CD4-positive, alpha-beta T cell treated with Interleukin-4 for 1 hour (primary cell): Measurements from ENCODE around the gene FCN2.

Experiments used
- DNase-seq, 2 donors: peaks; one replicate each; pipeline ENCODE4 v3.0.0-alpha.2; 2020 to 2022

FCN2 gene

DNA sequence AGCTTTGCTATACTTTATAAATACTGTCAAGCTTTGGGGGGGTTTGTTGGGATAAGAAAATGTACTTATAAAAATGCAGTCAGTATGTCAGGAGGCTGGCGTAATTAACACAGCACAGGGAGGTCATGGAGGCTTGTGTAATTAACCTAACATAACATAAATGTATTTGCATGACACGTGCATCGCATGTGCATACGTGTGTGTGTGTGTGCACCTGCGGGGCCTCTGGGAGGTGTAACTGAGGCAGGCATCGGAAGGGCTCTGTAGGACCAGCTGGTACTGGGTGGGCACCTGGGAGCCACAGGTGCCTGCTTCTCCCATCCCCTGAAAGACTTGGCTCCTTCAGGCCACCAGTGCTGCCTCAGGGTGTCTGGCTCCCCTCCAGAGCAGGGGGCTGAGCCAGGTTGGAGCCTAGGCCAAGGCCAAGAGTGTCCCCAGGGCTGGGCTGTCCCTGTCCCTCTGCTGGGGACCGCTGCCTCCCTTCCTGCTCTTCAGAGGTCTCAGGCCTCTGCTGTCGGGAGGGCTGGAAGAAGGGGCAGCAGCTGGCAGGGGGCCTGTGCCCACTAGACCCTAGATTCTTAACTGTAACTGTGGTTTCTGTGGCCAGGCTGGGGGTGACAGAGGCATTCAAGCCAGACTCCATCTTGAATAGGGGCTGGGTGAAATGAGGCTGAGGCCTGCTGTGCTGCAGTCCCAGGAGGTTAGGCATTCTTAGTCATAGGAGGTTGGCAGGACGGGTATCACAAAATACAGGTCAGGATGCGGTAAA is 9.0 kb downstream of the FCN2 start:
- no peak for DNase-seq

DNA sequence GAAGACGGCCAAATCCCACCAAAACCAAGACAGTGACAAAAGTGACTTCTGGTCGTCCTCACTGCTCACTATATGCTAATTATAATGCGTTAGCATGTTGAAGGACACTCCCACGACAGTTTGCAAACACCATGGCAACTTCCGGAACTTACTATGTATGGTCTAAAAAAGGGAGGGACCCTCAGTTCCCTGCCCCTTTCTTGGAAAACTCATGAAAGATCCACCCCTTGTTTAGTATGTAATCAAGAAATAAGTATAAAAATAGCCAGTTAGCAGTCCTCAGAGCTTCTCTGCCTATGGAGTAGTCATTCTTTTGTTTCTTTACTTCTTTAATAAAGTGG is 9.5 kb downstream of the FCN2 start:
- DNase-seq: no peak

DNA sequence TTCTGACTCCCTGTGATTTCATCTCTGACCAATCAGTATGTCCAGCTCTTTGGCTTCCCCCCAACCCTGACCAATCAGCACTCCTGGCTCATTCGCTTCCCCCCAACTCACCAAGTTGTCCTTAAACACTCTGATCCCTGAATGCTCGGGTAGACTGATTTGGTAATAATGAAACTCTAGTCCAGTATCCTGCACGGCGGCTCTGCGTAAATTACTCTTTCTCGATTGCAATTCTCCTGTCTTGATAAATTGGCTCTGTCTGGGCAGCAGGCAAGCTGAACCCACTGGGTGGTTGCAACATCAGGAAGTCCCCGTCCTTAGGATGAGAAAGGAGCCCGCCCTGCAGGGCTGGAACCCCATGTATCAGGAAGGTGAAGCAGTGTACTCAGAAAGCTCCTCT is 10.4 kb downstream of the FCN2 start:
- DNase-seq: no peak

DNA sequence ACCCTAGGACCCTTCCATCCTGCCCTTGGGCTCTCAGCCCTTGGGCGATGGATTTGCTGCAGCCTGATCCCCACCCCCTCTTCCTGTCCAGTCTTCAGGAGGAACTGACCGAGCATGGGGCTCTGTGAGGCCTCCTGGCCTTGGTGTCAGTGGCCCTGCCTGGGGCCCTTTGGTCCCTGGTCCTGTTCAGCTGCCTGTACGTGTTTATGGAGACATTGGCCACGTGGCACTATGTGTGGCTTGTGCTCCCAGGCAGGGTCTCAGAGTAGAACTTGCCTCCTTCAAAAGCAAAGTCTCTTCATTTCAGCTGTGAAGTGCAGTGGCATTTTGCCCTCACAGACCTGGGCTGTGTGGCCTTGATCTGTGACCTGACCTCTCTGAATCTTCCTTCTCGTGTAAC is 11.1 kb downstream of the FCN2 start:
- no peak for DNase-seq

DNA sequence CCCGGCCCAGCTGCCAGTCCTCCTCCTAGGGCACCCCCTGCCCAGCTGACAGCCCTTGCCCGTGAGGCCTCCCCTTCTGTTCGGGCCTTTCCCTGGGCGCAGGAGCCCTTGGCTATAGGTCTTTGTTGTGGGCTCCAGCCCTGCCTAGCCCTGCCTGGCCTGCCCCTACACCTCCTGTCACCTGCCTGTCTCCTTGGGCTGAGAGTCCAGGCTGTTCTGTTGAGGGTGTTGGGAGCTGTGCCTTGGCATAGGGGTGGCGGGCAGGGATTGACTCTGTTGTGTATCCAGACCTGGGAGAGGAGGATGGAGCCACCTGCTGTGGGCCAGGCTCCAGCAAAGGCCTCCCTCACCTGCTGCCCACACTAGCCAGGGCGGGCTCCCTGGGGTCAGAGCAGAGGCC is 11.6 kb downstream of the FCN2 start:
- DNase-seq: no peak

DNA sequence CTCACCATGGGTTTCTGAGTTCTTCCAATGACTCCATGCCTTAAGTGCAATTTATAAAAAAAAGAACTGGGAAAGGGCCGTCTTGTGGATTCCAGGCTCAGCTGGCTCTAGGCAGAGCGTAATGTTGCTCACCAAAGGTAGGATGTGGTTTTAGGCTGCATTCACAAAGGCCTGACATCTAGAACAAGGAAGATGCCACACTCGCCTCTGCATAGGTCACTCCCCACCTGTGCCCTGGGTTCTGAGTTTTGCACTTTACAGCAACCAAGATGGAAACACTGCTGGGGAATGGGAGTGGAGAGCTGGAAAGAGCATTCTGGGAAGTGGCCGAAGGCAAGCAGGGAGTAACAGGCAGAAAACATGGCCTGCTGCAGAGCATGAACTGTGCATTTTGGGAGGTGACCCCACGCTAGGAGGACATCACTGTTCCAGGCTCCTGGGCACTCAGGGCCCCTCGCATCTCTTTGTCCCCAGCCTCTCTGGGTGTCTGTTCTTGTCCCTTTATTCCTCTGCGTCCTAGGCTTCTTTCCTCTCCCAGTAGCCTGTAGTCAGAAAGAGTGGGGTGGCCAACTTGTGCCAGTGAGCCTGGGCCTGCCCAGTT is 12.3 kb downstream of the FCN2 start:
- DNase-seq: no peak

DNA sequence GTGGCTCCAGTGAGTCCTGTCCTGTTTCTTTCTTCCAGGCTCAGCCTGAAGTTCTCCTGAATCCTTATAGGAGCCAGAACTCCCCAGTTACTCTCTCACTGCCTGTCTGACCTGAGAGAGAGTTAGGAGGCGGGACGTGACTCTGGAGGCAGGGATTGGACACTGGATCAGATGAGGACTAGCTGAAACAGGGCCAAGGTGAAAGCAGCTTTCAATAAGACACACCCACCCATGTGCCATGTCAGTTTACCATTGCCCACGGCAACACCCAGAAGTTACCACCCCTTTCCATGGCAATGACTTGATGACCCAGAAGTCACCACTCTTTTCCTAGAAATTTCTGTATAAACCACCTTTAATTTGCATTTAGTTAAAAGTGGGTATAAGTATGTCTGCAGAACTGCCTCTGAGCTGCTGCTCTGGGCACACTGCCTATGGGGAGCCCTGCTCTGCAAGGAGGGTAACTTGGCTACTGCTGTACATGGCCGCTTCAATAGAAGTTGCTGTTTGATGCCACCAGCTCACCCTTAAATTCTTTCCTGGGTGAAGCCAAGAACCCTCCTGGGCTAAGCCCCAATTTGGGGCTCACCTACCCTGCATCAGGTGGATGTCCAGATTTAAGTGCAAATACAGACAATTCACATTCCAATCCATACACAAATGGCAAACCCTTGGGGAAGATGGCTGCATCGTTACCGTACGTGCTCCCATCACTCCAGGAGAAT is 13.7 kb downstream of the FCN2 start:
- no peak for DNase-seq

DNA sequence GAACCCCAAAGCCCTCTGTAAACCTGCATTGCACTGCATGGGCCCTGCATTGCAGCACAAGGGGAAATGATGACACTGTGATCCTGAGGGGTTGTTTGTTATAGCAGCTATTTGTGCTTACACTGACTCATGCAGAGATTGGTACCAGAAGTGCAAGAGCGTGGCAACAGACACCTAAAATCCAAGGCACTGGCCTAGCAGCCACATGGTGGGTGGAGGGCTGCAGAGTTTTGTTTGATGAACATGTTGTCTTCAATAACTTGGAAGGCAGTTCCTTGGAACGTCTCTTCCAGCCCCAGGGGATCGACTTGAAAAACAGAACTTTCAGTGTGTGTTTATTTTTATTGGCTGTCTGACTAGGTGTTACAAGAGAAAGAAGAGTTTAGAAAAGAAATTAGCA is 14.5 kb downstream of the FCN2 start:
- DNase-seq: no peak

DNA sequence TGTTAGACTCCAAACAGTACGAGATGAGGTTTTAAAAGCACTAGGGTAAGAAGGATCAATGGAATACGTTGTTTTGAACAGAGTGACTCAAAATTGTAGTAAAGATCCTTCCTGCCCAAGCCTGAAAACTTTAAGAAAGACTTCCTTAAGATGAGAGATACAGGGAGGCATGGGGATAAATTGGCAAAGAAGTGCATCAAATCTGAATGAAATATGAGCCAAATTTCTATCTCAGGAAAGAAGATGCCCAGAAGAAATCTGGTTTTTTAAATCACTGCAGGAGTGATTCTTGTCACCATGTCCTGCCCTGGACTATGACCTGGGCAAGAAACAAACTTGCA is 14.9 kb downstream of the FCN2 start:
- DNase-seq: no peak

DNA sequence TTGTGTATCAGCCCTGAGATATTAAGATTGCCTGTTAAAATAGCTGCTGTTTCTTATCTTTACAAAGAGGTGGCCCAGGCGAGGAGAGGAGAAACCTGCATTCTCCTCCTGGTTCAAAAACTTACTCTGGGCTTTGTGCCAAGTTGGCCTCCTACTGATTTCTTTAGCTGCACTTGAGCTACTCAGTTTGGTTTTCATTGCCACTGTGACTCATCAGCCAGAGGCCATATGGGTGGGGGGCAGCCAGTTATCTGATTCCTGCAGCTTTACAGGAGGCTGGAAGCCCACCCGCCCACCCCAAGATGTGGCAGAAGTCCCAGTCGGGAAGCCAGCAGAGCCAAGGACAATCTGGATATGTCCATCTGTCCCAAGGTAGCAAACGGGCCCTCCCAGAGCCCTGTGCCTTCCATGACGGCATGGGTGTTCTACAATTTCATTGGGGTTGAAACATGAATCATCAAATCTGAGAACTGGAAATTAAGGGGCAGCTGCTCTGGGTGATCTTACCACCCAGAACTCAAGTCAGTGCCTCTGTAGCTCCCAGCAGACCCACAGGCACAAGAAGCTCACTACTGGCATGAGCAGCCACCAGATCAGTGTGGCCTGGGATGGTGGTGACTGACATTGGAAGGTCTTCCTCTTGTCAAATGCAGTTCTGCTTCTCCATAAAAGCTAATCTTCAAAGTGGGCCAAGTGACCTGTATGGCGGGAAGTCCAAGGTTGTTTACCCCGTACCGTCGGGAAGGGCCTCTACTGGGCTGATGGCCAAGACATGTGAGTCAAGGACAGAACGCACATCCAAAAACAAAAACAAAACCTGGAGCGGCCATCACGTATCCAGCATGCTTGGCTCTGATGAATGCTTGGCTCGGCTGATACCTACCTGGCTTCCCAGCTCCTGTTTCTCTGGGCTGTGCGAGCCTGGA is 15.6 kb downstream of the FCN2 start:
- no peak for DNase-seq

DNA sequence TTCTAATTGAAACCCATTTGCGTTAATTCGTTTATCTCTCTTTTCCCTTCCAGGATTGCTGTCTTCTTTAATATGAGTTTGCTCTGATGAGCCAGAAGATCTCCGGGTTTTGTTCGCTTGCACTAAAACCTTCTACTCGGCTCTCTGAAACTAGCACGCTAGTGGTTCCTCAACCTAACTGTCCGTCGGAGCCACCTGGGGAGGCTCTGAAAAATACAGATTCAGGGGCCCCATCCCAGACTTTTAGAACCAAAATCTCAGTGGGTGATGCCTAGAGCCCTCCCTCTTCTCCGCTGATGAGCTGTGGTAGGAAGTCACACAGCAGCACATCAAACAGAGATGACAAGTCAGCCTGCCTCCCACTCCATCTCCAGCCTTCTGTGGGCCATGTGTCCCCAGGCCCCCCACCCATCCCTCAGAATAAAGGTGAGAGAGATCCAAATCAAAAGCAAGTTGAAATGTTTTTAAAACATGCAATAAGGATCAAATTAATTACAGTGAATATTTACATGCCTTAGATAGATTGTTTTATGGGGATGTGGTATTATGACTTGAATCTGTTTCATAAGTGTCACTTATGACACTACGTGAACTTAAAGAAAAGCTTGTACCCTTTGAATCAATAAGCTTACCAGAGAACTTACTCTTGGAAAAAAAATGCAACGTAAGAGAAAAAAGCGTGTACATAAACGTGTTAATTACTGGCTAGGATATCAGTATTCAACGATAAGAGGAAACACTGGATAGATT is 16.4 kb downstream of the FCN2 start:
- no peak for DNase-seq

DNA sequence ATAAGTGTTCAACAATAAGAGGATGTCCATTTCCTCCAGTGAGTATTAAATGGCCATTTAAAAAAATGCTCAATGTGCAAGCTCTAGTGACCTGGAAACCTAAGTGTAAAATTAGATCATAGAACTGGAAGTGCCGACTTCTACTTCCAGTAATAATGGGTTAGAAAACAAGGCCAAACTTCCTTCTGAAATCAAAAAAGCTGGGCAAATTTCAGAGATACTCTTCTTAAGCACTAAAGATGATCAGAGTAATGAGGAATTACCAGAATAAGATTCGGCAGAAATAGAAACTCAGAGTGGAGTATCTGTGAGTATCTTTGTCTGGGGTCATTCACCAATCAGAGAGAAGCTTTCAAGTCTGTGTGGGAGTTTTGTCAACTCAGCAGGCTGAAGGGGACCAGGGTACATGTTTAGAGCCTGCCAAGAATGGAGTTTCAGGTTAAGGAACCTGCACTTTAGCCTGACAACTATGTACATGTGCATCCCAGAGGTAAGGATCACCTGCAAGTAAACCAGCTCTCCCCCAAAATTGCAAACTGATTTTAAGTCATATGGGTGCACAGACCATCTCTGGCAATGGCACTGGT is 17.1 kb downstream of the FCN2 start:
- DNase-seq: no peak

DNA sequence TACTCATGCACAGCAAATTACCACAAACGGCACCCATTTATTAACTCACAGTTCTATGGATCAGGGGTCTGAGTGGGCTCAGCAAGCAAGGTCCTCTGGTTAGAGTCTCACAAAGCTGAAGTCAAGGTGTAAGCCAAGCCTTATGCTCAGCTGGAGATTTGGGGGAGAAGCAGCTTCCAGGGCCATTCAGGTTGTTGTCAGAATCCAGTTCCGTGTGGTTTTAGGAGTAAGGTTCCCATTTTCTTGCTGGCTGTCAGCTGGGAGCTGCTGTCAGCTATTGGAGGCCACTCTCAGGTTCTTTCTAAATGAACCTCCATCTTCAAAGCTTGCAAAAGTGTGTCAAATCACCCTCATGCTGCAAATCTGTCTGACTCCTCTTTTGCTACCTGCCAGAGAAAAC is 17.7 kb downstream of the FCN2 start:
- no peak for DNase-seq

DNA sequence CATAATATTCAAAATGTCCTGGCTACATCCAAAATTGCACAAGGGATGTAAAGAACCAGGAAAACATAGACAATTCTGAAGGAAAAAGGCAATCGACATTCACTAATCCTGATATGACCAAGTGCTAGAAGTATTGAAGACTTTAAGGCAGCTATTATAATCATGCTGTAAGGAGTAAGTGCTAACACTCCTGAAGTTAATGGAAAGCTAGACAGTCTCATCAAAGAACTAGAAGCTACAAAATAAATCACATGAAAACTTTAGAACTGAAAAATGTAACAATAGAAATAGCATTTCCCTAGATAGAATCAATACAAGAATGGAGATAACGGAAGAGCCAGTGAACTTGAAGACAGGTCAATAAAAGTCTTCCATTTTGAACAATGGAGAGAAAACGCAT is 18.6 kb downstream of the FCN2 start:
- no peak for DNase-seq

DNA sequence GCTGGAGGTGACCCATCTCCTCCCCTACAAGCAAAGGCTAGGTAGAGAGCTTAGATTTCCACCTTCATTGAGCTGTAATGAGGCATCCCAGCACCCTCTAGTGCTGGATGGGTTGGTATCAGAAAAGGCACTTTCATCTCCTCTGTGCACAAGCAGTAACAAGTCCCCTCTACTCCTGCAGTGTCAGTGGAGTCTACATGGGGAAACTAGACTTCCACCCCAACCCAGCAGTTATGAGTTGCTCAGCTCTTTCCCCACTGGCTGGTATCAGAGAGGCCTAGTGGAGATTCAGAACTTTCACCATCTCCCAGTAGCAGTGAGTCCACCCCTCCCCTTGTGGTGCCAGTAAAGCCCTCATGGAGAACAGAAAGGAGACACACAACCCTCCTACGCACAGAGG is 19.2 kb downstream of the FCN2 start:
- no peak for DNase-seq

DNA sequence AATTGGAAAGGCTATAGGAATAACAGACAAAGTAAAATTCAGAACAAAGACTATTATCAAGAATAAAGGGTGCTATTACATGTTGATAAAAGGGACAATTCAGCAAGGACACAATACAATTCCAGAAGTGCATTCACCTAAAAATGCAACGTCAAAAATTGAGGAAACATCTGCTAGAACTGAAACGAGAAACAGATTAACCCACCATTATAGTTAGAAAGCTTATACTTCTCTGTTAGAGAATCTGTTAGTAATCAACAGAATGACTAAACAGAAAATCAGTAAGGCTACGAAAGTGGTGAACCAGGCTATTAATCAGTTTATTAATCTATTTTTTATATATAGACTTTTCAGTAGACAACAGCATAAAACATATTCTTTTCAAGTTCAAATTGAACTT is 22.3 kb downstream of the FCN2 start:
- DNase-seq: no peak

DNA sequence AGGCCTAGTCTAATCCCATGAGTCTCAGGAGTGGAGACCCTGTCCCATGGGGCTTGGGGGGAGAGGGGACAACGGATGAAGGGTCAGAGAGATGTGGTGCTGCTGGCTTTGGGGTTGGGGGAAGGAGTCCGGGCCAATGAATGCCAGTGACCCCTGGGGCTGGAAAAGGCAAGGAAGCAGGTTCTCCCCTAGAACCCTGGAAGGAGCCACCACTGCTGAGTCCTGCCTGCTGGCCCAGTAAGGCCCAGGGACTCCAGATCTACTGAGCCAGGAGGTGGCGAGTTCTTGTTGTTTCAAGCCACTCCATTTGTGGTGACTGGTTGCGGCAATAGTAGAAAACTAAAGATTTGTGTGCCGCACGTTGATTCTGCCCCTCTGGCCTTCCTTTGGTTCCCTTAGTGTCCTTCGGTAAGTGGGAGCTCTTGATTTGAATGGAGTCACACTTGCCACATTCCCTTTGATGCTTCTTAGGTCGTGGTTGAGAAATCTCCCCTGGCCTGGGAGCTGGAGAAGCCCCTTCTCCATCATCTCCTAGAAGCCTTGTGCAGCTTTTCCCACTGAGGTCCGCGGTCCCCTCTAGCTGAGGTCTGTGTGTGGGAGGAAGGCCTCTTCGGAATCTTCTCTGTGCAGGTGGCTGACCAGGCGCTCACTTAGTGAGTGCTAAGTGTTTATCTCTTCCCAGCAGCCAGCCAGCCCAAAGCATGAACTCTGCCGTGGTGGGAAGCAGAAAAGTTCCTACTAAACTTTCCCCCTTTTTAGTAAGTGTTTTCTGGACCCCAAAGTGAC is 28.1 kb downstream of the FCN2 start:
- no peak for DNase-seq

DNA sequence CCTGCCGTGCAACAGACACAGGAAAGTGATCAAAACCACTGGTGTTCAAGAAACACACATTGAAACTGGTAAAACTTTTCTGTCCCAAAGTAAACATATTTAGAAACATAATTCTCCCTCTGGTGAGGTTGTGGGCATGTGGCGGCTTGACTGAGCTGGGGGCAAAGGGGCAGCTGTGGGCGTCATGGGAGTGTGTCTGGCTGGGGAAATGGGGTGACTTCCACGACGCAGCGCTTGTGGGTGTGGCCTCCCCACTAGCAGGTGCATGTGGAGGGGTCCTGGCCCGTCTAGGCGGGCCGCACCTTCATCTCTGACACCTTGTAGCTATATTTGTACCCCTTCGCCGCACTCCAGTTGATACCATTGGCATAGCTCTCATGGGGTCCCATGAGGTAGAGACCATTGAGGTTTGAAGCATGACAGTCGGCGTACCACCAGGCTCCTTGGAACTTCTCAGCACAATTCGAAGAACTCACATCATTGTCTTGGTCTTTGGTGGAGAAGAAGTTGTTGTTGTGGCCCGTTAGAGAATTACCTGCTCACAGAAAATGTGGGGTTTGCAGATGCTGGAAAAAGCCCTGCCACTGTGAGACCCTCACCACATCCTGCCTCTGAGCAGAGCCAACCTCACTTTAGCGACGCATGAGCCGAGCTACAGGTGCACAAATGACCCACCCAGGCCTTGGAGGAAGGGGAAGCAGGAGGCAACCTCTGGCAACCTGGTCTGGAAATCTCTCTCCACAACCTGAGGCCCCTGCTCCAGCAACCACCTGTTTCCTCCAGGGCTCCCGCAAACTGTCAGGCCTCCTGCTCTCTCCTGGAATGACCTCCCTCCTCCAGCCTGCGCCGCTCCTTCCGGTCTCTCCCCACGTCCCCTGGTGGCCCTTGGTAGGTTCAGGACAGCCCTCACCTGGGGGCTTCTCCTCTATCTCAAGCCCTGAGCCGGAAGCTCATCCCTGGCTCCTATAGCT is 29.2 kb downstream of the FCN2 start:
- DNase-seq: no peak

DNA sequence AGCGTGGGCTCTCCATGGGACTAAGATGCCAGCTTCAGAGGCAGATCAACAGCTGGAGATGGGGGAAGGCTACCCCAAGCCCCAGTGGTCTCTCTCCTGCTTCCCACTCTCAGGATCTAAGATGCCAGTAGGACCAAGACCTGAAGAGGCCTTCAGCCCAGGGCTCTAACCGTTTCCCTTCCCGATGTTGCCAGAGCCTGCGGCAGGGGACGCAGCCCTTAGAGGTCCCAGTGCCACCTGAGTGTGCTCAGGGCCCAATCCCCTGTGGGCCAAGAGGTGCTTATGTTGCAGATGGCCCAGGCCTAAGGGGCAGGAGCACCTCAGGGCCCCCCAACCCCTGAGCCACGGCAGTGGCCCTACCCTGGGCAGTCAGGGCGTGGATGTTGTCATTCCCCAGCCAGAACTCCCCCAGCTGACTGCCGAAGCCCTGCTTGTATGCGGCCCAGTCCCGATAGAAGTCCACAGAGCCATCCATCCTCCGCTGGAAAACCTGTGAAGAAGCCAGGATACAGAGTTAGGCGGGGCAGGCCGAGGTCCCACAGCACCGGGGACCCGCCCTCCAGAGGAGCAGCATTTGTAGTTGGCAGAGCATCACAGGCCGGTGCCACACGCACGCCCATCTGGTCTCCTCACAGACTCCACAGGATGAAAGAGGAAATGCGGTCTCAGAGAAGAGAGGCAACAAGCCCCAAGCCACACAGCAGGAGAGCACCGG is 31.7 kb downstream of the FCN2 start:
- no peak for DNase-seq
